K562 (cell line): ENCODE results near the gene CD9. TPM values are rescaled to one million over a fixed set of nuclear protein-coding genes. Genes with fewer than 3 reads are reported as not detected.

Source experiments
- ATAC-seq: fragments of 200-7000 bp; cut with Tn5 transposase; 3 replicates; pipeline ENCODE4 v1.9.1; 2020; ENCODE audit warnings: moderate library complexity
- BruUV-seq: library from RNA; stranded (reverse); fragments of 400-500 nt; replicated peaks from 2 replicates; lab custom pipeline; 2021; lab: Mats Ljungman, UMichigan
- CTCF ChIA-PET: fragments of 300-600 bp; formaldehyde crosslinking; extraction: SDS; loops from one replicate; lab custom pipeline; 2021; ENCODE audit warnings: low intra/inter-chr PET ratio; lab: Yijun Ruan, JAX
- POLR2A ChIA-PET: fragments of 300-600, 350-650 bp; sonication (Branson Sonifier 250); formaldehyde crosslinking; extraction: SDS; loops from one replicate; lab custom pipeline; 2021; ENCODE audit warnings: antibody characterized with exemption, inconsistent platforms; lab: Yijun Ruan, JAX
- DNase-seq, 4 experiments: peaks; one replicate each; pipeline versions ENCODE4 v3.0.0 to v3.0.0-alpha.2; 2011 to 2018; ENCODE audit warnings: low spot score in 3 of 4, mixed read lengths in 3 of 4; ENCODE audit errors: extremely low read depth in 1 of 4
- FAIRE-seq: peaks from 2 replicates; lab custom pipeline; 2011; peaks lifted over from hg19 to GRCh38; lab: Jason Lieb, UNC
- H2AFZ ChIP-seq: 2 replicates; pipeline ENCODE4 v1.6.0; 2011; ENCODE audit warnings: low read depth, low read length, control low read depth, inconsistent platforms
- H3K27ac ChIP-seq: fragments of 200-600 bp; 3 replicates; pipeline ENCODE4 v1.8.0; 2011; ENCODE audit warnings: low read depth, mild to moderate bottlenecking, control low read depth, inconsistent platforms, low read length, moderate library complexity, mixed read lengths; ENCODE audit errors: extremely low read depth
- H3K27me3 ChIP-seq, 2 experiments: fragments of 300-600 bp in 1 of 2; 2 replicates in 1 of 2; 3 replicates in 1 of 2; pipeline versions ENCODE4 v1.6.0 to v1.8.0; 2011; ENCODE audit warnings: inconsistent platforms in 2 of 2, low read length in 2 of 2, mild to moderate bottlenecking in 1 of 2, mixed read lengths in 1 of 2, moderate library complexity in 1 of 2; ENCODE audit not compliant: control insufficient read depth in 2 of 2, insufficient read depth in 2 of 2
- H3K36me3 ChIP-seq: fragments of 300-600 bp; 3 replicates; pipeline ENCODE4 v1.8.0; 2011; ENCODE audit warnings: mild to moderate bottlenecking, low read length, inconsistent platforms; ENCODE audit not compliant: control insufficient read depth, insufficient read depth
- H3K4me1 ChIP-seq, 2 experiments: fragments of 200-600 bp in 1 of 2; replicated peaks in 1 of 2; 2 replicates in 1 of 2; 3 replicates in 1 of 2; pipeline versions ENCODE4 v1.5.1 to v1.8.0; 2011; ENCODE audit warnings: inconsistent platforms in 2 of 2, low read length in 2 of 2, mild to moderate bottlenecking in 1 of 2, mixed read lengths in 1 of 2, moderate library complexity in 1 of 2; ENCODE audit not compliant: control insufficient read depth in 2 of 2, insufficient read depth in 2 of 2
- H3K4me2 ChIP-seq: 2 replicates; pipeline ENCODE4 v1.6.1; 2011; ENCODE audit warnings: low read length, control low read depth, inconsistent platforms, mixed read lengths; ENCODE audit not compliant: insufficient read depth
- H3K4me3 ChIP-seq: fragments of 200-600 bp; sonication (generic), shearing (Covaris generic); 2 replicates; pipeline ENCODE4 v1.5.1; 2016; ENCODE audit warnings: control low read depth, inconsistent platforms
- H3K79me2 ChIP-seq: fragments of 200-600 bp; 3 replicates; pipeline ENCODE4 v1.8.0; 2011; ENCODE audit warnings: low read length, inconsistent platforms; ENCODE audit not compliant: control insufficient read depth, insufficient read depth
- H3K9ac ChIP-seq, 2 experiments: 2 replicates each; pipeline versions ENCODE4 v1.6.0 to v1.6.1; 2011; ENCODE audit warnings: low read depth in 2 of 2, low read length in 2 of 2, control low read depth in 1 of 2, inconsistent platforms in 1 of 2, mild to moderate bottlenecking in 1 of 2, mixed read lengths in 1 of 2; ENCODE audit not compliant: insufficient read depth in 1 of 2
- H3K9me1 ChIP-seq: one replicate; pipeline ENCODE4 v1.6.0; 2011; ENCODE audit warnings: inconsistent platforms, mild to moderate bottlenecking, low read length, moderate library complexity; ENCODE audit not compliant: control insufficient read depth, insufficient read depth
- H3K9me3 ChIP-seq: replicated peaks from 2 replicates; pipeline ENCODE4 v1.5.1; 2011; ENCODE audit warnings: low read depth, low read length, inconsistent platforms; ENCODE audit not compliant: control insufficient read depth, insufficient read depth
- H4K20me1 ChIP-seq: replicated peaks from 2 replicates; pipeline ENCODE4 v1.6.1; 2011; ENCODE audit warnings: low read length, inconsistent platforms, mixed read lengths; ENCODE audit not compliant: control insufficient read depth, insufficient read depth
- CTCF ChIP-seq, 3 experiments: IDR thresholded peaks in 2 of 3; conservative IDR thresholded peaks in 1 of 3; 2 replicates each; pipeline ENCODE4 v1.5.1; 2011 to 2012; ENCODE audit warnings: low read length in 3 of 3, mild to moderate bottlenecking in 3 of 3, control low read depth in 2 of 3, improper control_type of control experiment in 1 of 3, inconsistent platforms in 1 of 3, low read depth in 1 of 3, mixed read lengths in 1 of 3, moderate library complexity in 1 of 3; ENCODE audit not compliant: insufficient read depth in 2 of 3
- FOSL1 ChIP-seq: fragments of 200-800 bp; sonication (Bioruptor generic); conservative IDR thresholded peaks from 2 replicates; pipeline ENCODE4 v1.6.1; 2016; ENCODE audit warnings: missing genetic modification characterization, missing compliant biosample characterization
- RFX1 ChIP-seq: fragments of 450-650 bp; IDR thresholded peaks from 2 replicates; pipeline ENCODE4 v1.6.1; 2016; ENCODE audit warnings: mild to moderate bottlenecking, moderate library complexity
- WGBS: fragments of 100-300 bp; shearing (Covaris generic); methylation state at CpG from one replicate; pipeline ENCODE4 v1.1.6; 2016; ENCODE audit warnings: low coverage, mixed read lengths; ENCODE audit not compliant: insufficient coverage; ENCODE audit errors: missing lambda C conversion rate; 5-methylcytosine and 5-hydroxymethylcytosine counted together
- in situ Hi-C: fragments of 300-500 bp; cut with MboI; formaldehyde crosslinking; loops from 4 replicates; pipeline ENCODE4 v1.15.0; 2018; ENCODE audit warnings: inconsistent platforms, mixed read lengths
- intact Hi-C: fragments of 100-400 bp; cut with micrococcal nuclease; formaldehyde crosslinking; loops from 2 replicates; pipeline ENCODE4 v1.14.2; 2022
- polyA plus RNA-seq, 8 experiments: library from polyadenylated mRNA; depleted of rRNA in 4 of 8; stranded (reverse) in 5 of 8; unstranded in 3 of 8; fragments of >200 nt; fragmentation: Nextera tagmentation in 2 of 8; fragmentation: Illumina TruSeq in 1 of 8; extraction: Ambion mirVana in 2 of 8; extraction: Trizol in 1 of 8; gene quantifications; 2 replicates each; pipeline versions ENCODE4 v1.2.1 to v1.2.3, GENCODE V29; 2011 to 2014; ENCODE audit warnings: inconsistent platforms in 1 of 8, missing spikeins in 1 of 8
- total RNA-seq, 7 experiments: library from RNA; depleted of rRNA in 6 of 7; stranded (reverse); fragments of >200 nt in 6 of 7; fragmentation: Illumina TruSeq in 2 of 7; extraction: Trizol in 2 of 7; gene quantifications; 2 replicates each; pipeline versions ENCODE4 v1.2.1 to v1.2.3, GENCODE V29; 2011 to 2021; ENCODE audit warnings: low replicate concordance in 1 of 7

The CD9 gene
- total and polyA plus RNA-seq, 9 of the 15 experiments (the other 6 are each of a cell fraction or from before 2014, with no cell fraction given), result 0.43 to 5.6 (median 0.62) TPM

DNA sequence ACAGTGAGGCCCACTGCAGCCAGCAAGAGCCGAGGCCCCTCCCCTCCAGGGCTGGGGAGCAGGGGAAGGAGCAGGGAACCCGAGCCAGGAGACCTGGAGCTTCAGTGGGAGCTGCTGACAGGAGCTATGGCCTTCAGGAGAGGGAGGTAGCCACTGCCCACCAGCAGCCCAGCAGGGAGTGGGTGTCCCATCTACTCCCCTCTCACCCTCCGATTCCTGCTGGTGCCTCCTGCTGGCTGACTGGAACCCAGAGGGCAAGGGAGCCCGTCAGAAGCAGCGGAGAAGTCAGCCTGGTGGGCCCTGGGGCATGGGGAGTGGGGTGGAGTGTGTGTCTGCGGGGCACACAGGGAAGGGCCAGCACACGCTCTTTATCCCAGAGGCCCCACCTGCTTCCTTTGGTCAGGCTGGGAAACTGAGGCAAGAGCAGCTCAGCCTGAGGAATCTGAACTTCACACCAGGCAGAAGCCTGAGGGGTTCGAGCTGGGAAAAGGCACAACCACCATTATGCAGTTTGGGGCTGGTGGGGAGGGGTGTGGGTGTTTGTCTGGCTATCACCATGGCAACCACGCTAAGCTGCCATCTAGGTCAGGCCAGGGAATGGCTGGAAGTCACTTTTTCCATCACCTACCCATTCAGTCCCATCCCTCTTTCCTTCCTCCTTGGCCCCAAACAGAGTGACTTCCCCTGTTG, 73.5 kb downstream of the CD9 start:
- H3K9ac ChIP-seq, result 0 out of 4 replicates have a peak overlapping the region, but pooled peaks of 1 of the 2 experiments have one; percentile 33
- ATAC-seq (no peak), DNase-seq (no peak), FAIRE-seq (no peak)
- intact Hi-C loops, result no loop called here
- ChIA-PET CTCF (interaction anchor here (0.6 kb wide), 1 partner anchor 18 kb away, joined by 3 read pairs; no protein-coding TSS in a partner anchor), POLR2A (interaction anchor here (0.6 to 0.9 kb wide), 4 partner anchors 9 to 69 kb away, joined by 3 to 4 read pairs (median 3); no protein-coding TSS in a partner anchor)
- H3K4me1 ChIP-seq, result peaks cover 10 to 24% of the 10 kb centered on the region in 2 experiments; a peak in 4 of 5 replicates
- H3K9me1 ChIP-seq, result no peaks in the 10 kb centered on the region
- H3K36me3 ChIP-seq, result no peaks in the 10 kb centered on the region
- H3K4me2 ChIP-seq, result no peak overlapping the region
- TF ChIP-seq FOSL1 (tag), result no peak
- peak in 1 of 3 experiments; percentile 9; a peak in 1 of 6 replicates for TF ChIP-seq CTCF (IDR thresholded peaks at IDR 0.05 in 2 of 3, conservative IDR thresholded peaks at IDR 0.05 in 1 of 3; ENCODE audit: insufficient read depth in 2 of 3, low read depth in 1 of 3, low read length in 3 of 3)
- peak; percentile 80 for TF ChIP-seq RFX1
- 11% methylated on average over 8 of the region's 9 CpGs for WGBS
- H2AFZ ChIP-seq, result no peak overlapping the region
- H3K27me3 ChIP-seq, result peaks cover 0 to 4% of the 10 kb centered on the region in 2 experiments; a peak in 2 of 5 replicates
- no TSS peak for BruUV-seq
- no peaks in the 10 kb centered on the region for H3K79me2 ChIP-seq
- in situ Hi-C loops, result no loop called here
- no peak overlapping the region for H3K4me3 ChIP-seq
- H3K9me3 ChIP-seq, result no peaks in the 10 kb centered on the region
- no peaks in the 10 kb centered on the region for H4K20me1 ChIP-seq
- H3K27ac ChIP-seq, result no peak overlapping the region
